ENCODE data around the gene NR5A1.

NR5A1 gene

DNA sequence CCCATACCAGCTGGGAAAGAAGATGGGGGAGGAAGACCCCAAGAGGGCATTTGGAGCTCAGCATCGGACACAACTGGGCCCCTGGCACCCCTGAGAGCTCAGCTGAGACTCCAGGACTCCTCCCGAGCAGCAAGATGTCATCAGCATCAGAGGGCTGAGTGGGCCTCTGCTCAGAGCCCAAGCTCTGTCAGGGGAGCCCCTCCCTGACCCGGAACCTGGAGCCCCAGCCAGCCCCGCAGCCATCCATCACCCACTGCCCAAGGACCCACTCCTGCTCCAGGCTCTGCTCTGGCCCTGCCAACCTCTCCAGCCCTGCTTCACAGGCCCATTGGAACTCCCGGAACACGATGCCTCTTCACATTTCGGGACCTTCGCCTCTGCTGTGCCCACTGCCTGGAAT, 9.8 kb downstream of the NR5A1 start:
- TF ChIP-seq, protein P1, sequence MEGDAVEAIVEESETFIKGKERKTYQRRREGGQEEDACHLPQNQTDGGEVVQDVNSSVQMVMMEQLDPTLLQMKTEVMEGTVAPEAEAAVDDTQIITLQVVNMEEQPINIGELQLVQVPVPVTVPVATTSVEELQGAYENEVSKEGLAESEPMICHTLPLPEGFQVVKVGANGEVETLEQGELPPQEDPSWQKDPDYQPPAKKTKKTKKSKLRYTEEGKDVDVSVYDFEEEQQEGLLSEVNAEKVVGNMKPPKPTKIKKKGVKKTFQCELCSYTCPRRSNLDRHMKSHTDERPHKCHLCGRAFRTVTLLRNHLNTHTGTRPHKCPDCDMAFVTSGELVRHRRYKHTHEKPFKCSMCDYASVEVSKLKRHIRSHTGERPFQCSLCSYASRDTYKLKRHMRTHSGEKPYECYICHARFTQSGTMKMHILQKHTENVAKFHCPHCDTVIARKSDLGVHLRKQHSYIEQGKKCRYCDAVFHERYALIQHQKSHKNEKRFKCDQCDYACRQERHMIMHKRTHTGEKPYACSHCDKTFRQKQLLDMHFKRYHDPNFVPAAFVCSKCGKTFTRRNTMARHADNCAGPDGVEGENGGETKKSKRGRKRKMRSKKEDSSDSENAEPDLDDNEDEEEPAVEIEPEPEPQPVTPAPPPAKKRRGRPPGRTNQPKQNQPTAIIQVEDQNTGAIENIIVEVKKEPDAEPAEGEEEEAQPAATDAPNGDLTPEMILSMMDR (IDR thresholded peaks at IDR 0.05; ENCODE audit: low read depth, low read length), result no peak
- Histone ChIP-seq H3K27me3 (ENCODE audit: insufficient read depth, low read depth, severe bottlenecking) (no peaks in the 10 kb centered on the region), H3K9me3 (ENCODE audit: severe bottlenecking) (no peaks in the 10 kb centered on the region), H3K4me3 (ENCODE audit: low read depth, low read length) (no peak overlapping the region), H3K36me3 (no peaks in the 10 kb centered on the region), H3K27ac (no peak overlapping the region)
- no peak for DNase-seq

DNA sequence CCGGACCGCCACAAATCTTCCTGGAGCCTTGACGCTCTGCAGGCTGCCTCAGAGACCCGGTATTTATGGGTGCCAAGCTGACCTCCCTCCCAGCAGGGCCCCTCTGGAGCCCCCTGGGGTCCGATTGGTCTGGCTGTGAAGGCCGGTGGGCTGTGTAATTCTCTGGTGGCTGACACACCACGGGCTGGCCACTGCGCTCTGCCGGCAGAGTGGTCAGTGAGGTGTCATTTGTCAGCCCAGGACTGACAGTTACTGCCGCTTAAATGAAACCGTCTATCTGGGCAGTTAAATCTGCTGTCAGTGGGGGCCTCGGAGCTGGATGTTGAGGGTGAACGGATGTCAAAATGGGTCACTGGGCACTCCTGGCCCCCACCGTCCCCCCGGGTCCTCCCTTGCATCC, 10.7 kb downstream of the NR5A1 start:
- Histone ChIP-seq H3K27me3 (ENCODE audit: insufficient read depth, low read depth, severe bottlenecking) (no peaks in the 10 kb centered on the region), H3K9me3 (ENCODE audit: severe bottlenecking) (no peaks in the 10 kb centered on the region), H3K4me3 (ENCODE audit: low read depth, low read length) (no peak overlapping the region), H3K36me3 (no peaks in the 10 kb centered on the region), H3K27ac (no peak overlapping the region)
- DNase-seq, result no peak
- TF ChIP-seq, protein P1 (IDR thresholded peaks at IDR 0.05; ENCODE audit: low read depth, low read length), result no peak

DNA sequence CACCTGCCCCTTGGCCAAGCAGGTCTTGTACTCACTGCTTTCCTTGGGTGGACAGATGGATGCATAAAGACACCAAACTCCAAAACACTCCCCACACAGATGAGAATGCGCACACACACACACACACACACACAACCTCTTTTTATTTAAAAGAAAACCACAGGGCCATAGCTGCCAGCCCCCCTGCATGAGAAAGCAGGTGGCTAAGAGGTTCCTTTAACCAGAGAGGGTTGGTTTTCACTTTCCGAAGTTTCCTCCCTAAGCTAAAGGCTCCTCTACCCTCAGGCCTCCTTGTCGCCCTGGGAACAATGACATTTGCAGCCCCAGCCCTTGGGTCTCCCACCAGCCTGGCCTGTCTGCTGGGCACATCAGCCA, 11.1 kb downstream of the NR5A1 start:
- Histone ChIP-seq H3K27ac (no peak overlapping the region), H3K27me3 (ENCODE audit: insufficient read depth, low read depth, severe bottlenecking) (no peaks in the 10 kb centered on the region), H3K4me3 (ENCODE audit: low read depth, low read length) (no peak overlapping the region), H3K36me3 (no peaks in the 10 kb centered on the region), H3K9me3 (ENCODE audit: severe bottlenecking) (no peaks in the 10 kb centered on the region)
- DNase-seq, result no peak
- TF ChIP-seq, protein P1 (IDR thresholded peaks at IDR 0.05; ENCODE audit: low read depth, low read length), result no peak

DNA sequence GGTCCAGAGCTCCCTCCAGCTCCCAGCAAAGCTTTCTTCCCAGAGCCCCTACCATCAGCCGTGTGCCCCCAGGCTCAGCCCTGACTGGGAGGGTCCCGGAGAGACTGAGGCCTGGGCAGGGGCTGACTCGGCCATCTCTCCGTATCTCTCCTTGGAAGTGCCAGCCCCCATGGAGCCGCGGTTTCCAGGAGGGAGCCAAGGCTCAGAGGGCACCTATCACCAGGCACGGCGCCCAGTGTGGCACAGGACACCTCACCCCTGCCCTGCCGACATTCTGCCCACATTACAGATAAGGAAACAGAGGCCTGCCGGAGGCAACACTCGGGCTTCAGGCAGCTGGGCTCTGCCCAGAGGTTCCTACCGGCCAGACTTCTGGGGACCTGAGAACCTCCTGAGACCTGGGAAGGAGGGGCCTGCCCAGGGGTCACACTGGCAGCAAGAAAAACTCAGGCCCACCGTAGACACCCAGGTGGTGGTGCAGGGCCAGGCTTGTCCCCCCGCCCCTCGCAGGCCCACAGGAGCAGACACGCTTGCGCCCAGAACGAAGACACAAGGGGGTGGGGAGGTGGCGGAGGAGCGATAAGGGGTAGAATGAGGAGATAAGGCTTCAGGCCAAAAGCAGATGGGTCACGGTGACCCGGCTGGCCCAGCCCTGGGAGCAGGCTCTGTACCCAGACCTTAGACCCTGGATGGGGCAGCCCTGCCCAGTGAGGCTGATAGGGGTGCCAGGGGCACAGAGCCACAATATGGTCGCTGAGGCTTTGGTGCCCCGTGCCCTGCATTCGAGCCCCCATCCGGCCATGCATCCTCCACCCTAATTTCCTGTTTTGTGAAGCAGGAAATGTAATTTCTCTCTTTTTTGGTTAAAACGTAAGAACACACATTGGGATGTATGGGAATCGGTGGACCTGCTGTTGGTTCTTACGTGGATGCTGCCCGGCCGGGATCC, 11.8 kb downstream of the NR5A1 start:
- DNase-seq, result no peak
- H3K9me3 ChIP-seq (ENCODE audit: severe bottlenecking), result no peaks in the 10 kb centered on the region
- H3K27ac ChIP-seq, result no peak overlapping the region
- no peaks in the 10 kb centered on the region for H3K36me3 ChIP-seq
- no peak overlapping the region for H3K4me3 ChIP-seq (ENCODE audit: low read depth, low read length)
- no peaks in the 10 kb centered on the region for H3K27me3 ChIP-seq (ENCODE audit: insufficient read depth, low read depth, severe bottlenecking)
- TF ChIP-seq, protein P1 (IDR thresholded peaks at IDR 0.05; ENCODE audit: low read depth, low read length), result no peak

DNA sequence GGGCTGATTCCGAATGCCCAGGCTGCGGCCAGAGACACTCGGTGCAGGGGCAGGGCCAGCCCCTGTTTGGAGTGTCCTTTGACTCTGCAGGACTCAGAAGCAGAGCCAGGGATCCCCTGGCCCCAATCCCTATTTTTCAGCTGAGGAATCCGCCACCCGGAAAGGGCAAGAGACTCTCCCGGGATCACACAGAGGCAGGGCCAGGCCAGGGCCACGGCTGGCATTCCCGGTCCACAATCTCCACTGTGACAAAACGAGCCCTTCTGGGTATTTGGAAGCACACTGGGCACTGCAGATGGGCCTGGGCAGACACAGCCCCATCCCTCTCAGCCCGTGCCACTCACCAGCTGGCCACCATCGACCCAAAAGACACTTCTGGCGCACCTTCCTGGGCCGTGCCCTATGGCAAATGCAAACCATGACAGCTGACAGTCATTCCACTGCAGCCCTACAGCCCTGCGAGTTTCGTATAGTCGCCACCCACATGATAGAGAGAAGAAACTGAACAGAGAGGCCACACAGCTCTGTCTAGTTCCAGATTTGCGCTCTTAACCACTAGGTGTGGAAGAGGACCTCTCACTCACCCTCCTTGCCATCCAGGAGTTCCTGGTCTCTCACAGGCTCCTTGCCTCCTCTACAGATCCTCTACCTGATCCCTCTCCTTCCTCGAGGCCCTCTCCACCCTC, 13.3 kb downstream of the NR5A1 start:
- no peak overlapping the region for H3K27ac ChIP-seq
- no peaks in the 10 kb centered on the region for H3K27me3 ChIP-seq (ENCODE audit: insufficient read depth, low read depth, severe bottlenecking)
- TF ChIP-seq, protein P1 (IDR thresholded peaks at IDR 0.05; ENCODE audit: low read depth, low read length), result no peak
- no peak overlapping the region for H3K4me3 ChIP-seq (ENCODE audit: low read depth, low read length)
- H3K9me3 ChIP-seq (ENCODE audit: severe bottlenecking), result no peaks in the 10 kb centered on the region
- no peak for DNase-seq
- H3K36me3 ChIP-seq, result no peaks in the 10 kb centered on the region

All from WERI-Rb-1 (cell line).